SK-N-SH (cell line): ENCODE measurements around the gene NEK2. TPM values are rescaled to one million over a fixed set of nuclear protein-coding genes. Genes with fewer than 3 reads are reported as not detected.

Experiments
- CTCF ChIA-PET: fragments of 300-600, 350-600 bp; formaldehyde crosslinking; extraction: SDS; loops from one replicate; lab custom pipeline; 2021; lab: Yijun Ruan, JAX
- POLR2A ChIA-PET: fragments of 350-600 bp; sonication (Branson Sonifier 250); formaldehyde crosslinking; extraction: SDS; loops from one replicate; lab custom pipeline; 2020; ENCODE audit warnings: antibody characterized with exemption, inconsistent platforms; lab: Yijun Ruan, JAX
- DNase-seq: peaks from one replicate; pipeline ENCODE4 v3.0.0; 2012
- H2AFZ ChIP-seq: fragments of 200-600 bp; sonication (generic); 2 replicates; pipeline ENCODE4 v1.8.1; 2016; ENCODE audit warnings: antibody characterized with exemption, mild to moderate bottlenecking, low read depth
- H3F3A ChIP-seq: fragments of 200-600 bp; sonication (generic); replicated peaks from 2 replicates; pipeline ENCODE3; 2016; ENCODE audit warnings: antibody characterized with exemption, mild to moderate bottlenecking; ENCODE audit not compliant: insufficient read depth
- H3K27ac ChIP-seq, 2 experiments: fragments of 200-500 bp in 1 of 2; fragments of 200-600 bp in 1 of 2; sonication (Bioruptor generic) in 1 of 2; sonication (generic), shearing (Covaris generic) in 1 of 2; 2 replicates each; pipeline versions ENCODE4 v1.5.1 to v1.6.1; 2014 to 2016; ENCODE audit warnings: low read depth in 2 of 2, inconsistent platforms in 1 of 2, low read length in 1 of 2, mild to moderate bottlenecking in 1 of 2, mixed read lengths in 1 of 2
- H3K27me3 ChIP-seq: fragments of 200-600 bp; sonication (generic), shearing (Covaris generic); 2 replicates; pipeline ENCODE4 v1.6.1; 2016; ENCODE audit warnings: mixed run types; ENCODE audit not compliant: insufficient read depth
- H3K36me3 ChIP-seq, 2 experiments: fragments of 200-500 bp in 1 of 2; fragments of 200-600 bp in 1 of 2; sonication (Bioruptor generic) in 1 of 2; sonication (generic) in 1 of 2; replicated peaks in 1 of 2; 2 replicates each; pipeline versions ENCODE3 to v1.5.1; 2014 to 2016; ENCODE audit warnings: low read length in 1 of 2, mild to moderate bottlenecking in 1 of 2; ENCODE audit not compliant: insufficient read depth in 2 of 2, control insufficient read depth in 1 of 2
- H3K4me1 ChIP-seq, 2 experiments: fragments of 200-500 bp in 1 of 2; fragments of 200-600 bp in 1 of 2; sonication (Bioruptor generic) in 1 of 2; sonication (generic), shearing (Covaris generic) in 1 of 2; 2 replicates each; pipeline versions ENCODE4 v1.5.1 to v1.6.1; 2014 to 2016; ENCODE audit warnings: low read depth in 1 of 2, low read length in 1 of 2, mixed run types in 1 of 2; ENCODE audit not compliant: insufficient read depth in 2 of 2, control insufficient read depth in 1 of 2
- H3K4me2 ChIP-seq: fragments of 200-600 bp; sonication (generic), shearing (Covaris generic); 2 replicates; pipeline ENCODE4 v1.6.1; 2017; ENCODE audit warnings: mixed run types
- H3K4me3 ChIP-seq, 2 experiments: fragments of 200-500 bp in 1 of 2; fragments of 200-600 bp in 1 of 2; sonication (Bioruptor generic) in 1 of 2; sonication (generic), shearing (Covaris generic) in 1 of 2; 2 replicates each; pipeline versions ENCODE4 v1.5.1 to v1.8.1; 2014 to 2016; ENCODE audit warnings: low read depth in 2 of 2, inconsistent platforms in 1 of 2, low read length in 1 of 2, mild to moderate bottlenecking in 1 of 2, mixed read lengths in 1 of 2, moderate library complexity in 1 of 2
- H3K79me2 ChIP-seq: fragments of 200-600 bp; sonication (generic); 2 replicates; pipeline ENCODE4 v1.8.1; 2017; ENCODE audit warnings: mild to moderate bottlenecking; ENCODE audit not compliant: insufficient read depth
- H3K9ac ChIP-seq: fragments of 200-600 bp; sonication (generic); 2 replicates; pipeline ENCODE4 v1.6.1; 2017; ENCODE audit warnings: mixed run types
- H3K9me2 ChIP-seq: fragments of 200-600 bp; sonication (generic); 2 replicates; pipeline ENCODE4 v1.6.1; 2017; ENCODE audit warnings: mixed run types
- H3K9me3 ChIP-seq: fragments of 200-600 bp; sonication (generic); 2 replicates; pipeline ENCODE4 v1.6.1; 2017; ENCODE audit warnings: mixed run types, mild to moderate bottlenecking, moderate library complexity
- H4K20me1 ChIP-seq: fragments of 200-600 bp; sonication (generic); 2 replicates; pipeline ENCODE4 v1.6.1; 2017; ENCODE audit warnings: mild to moderate bottlenecking, mixed run types; ENCODE audit not compliant: insufficient read depth
- CHD2 ChIP-seq: fragments of 150-350 bp; IDR thresholded peaks from 2 replicates; pipeline ENCODE4 v1.6.1; 2018; ENCODE audit warnings: low read length; ENCODE audit not compliant: partially characterized antibody
- ELF1 ChIP-seq: IDR thresholded peaks from 2 replicates; pipeline ENCODE4 v1.4.0; 2012
- EP300 ChIP-seq, 2 experiments: IDR thresholded peaks; 2 replicates each; pipeline versions ENCODE4 v1.4.0 to v1.6.1; 2012; ENCODE audit warnings: borderline replicate concordance in 1 of 2, low read depth in 1 of 2, low read length in 1 of 2
- EZH2phosphoT487 ChIP-seq: fragments of 200-600 bp; sonication (generic); IDR thresholded peaks from 2 replicates; pipeline ENCODE4 v1.6.1; 2017; ENCODE audit warnings: low read depth, mixed run types, mild to moderate bottlenecking, antibody characterized with exemption, moderate library complexity, borderline replicate concordance
- FOSL2 ChIP-seq: IDR thresholded peaks from 2 replicates; pipeline ENCODE4 v1.4.0; 2012; ENCODE audit warnings: low read depth, mild to moderate bottlenecking, moderate library complexity, borderline replicate concordance
- GABPA ChIP-seq: IDR thresholded peaks from 2 replicates; pipeline ENCODE4 v1.4.0; 2012; ENCODE audit warnings: low read depth, mild to moderate bottlenecking
- GATA2 ChIP-seq: sonication (generic); formaldehyde crosslinking; IDR thresholded peaks from 2 replicates; pipeline ENCODE4 v1.5.0; 2020; ENCODE audit warnings: mild to moderate bottlenecking, missing genetic modification reagents
- JUND ChIP-seq: IDR thresholded peaks from 2 replicates; pipeline ENCODE4 v1.4.0; 2012
- MAX ChIP-seq: IDR thresholded peaks from 2 replicates; pipeline ENCODE4 v1.4.0; 2012; ENCODE audit warnings: low read depth
- RCOR1 ChIP-seq: fragments of 150-350 bp; IDR thresholded peaks from 2 replicates; pipeline ENCODE4 v1.6.1; 2017; ENCODE audit warnings: antibody characterized with exemption, low read length
- RFX5 ChIP-seq: IDR thresholded peaks from 2 replicates; pipeline ENCODE4 v1.6.1; 2012; ENCODE audit warnings: mild to moderate bottlenecking, improper control_type of control experiment, low read length
- SIN3A ChIP-seq: IDR thresholded peaks from 2 replicates; pipeline ENCODE4 v1.6.1; 2012; ENCODE audit warnings: low read depth, mild to moderate bottlenecking, low read length, moderate library complexity, borderline replicate concordance
- SMC3 ChIP-seq: IDR thresholded peaks from 2 replicates; pipeline ENCODE4 v1.6.1; 2012; ENCODE audit warnings: low read depth, low read length, improper control_type of control experiment
- TAF1 ChIP-seq: IDR thresholded peaks from 2 replicates; pipeline ENCODE4 v1.6.1; 2012; ENCODE audit warnings: low read depth, mild to moderate bottlenecking, low read length, moderate library complexity, borderline replicate concordance
- TCF12 ChIP-seq: IDR thresholded peaks from 2 replicates; pipeline ENCODE4 v1.4.0; 2012
- TEAD4 ChIP-seq: IDR thresholded peaks from 2 replicates; pipeline ENCODE4 v1.4.0; 2012; ENCODE audit warnings: mild to moderate bottlenecking, borderline replicate concordance; ENCODE audit not compliant: insufficient read depth
- ZBTB33 ChIP-seq: IDR thresholded peaks from 2 replicates; pipeline ENCODE4 v1.4.0; 2012; ENCODE audit warnings: low read depth, borderline replicate concordance
- WGBS: methylation state at CpG from one replicate; pipeline ENCODE4 v1.1.6; 2017; ENCODE audit warnings: low lambda C conversion rate; 5-methylcytosine and 5-hydroxymethylcytosine counted together
- polyA plus RNA-seq, 3 experiments: library from polyadenylated mRNA; depleted of rRNA; stranded (reverse); fragments of >200 nt; gene quantifications; 2 replicates each; pipeline ENCODE4 v1.2.3, GENCODE V29; 2012
- TF ChIP-seq, protein P1 (sequence below): IDR thresholded peaks from 2 replicates; pipeline ENCODE4 v1.6.1; 2012; ENCODE audit warnings: mild to moderate bottlenecking, low read depth, low read length, moderate library complexity
- TF ChIP-seq, protein P2 (sequence below): IDR thresholded peaks from 2 replicates; pipeline ENCODE4; 2012

The NEK2 gene
- polyA plus RNA-seq, 1 of the 3 experiments (the other 2 are of a cell fraction), result 9.4 TPM

DNA sequence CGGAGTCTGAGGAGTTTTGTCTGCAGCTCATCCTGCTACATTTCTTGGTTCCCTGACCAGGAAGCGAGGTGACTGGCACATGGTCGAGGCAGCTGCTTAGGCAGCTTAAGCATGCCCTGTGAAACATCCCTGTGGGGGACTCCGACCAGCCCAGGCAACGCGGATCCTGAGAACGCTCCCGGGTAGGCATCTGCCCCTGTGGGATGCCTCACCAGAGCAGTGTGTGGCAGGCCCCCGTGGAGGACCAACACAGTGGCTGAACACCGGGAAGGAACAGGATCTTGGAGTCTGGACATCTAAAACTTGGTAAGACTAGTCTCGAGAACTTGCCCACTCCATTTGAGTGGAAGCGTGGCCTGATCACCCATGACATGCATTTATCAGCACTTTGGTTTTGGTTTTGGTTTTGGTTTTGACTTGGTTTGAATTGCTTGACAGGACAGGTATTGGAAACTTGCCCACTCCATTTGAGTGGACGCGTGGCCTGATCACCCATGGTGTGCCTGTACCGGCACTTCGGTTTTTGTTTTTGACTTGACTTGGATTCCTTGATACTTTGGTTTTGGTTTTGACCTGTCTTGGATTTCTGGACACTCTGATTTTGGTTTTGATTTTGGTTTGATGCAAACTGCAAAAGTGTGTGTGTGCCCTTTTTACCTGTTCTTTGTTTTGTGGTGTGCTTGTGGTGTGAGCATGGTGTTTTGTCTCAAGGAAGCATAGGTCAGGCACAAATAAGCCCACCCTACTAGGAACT is 12.2 kb upstream of the NEK2 start:
- H3K4me3 ChIP-seq, result no peak overlapping the region
- no peak for DNase-seq
- H2AFZ ChIP-seq, result no peak overlapping the region
- H3K9me2 ChIP-seq, result no peaks in the 10 kb centered on the region
- ChIA-PET CTCF (no interaction called here), POLR2A (no interaction called here)
- H3K27ac ChIP-seq, result no peak overlapping the region
- no peaks in the 10 kb centered on the region for H3K27me3 ChIP-seq
- no peaks in the 10 kb centered on the region for H3K9me3 ChIP-seq
- H4K20me1 ChIP-seq, result no peaks in the 10 kb centered on the region
- no peak overlapping the region for H3K9ac ChIP-seq
- H3F3A ChIP-seq, result no peaks in the 10 kb centered on the region
- H3K79me2 ChIP-seq, result no peaks in the 10 kb centered on the region
- no peaks in the 10 kb centered on the region for H3K36me3 ChIP-seq
- no peak overlapping the region for H3K4me2 ChIP-seq
- no peaks in the 10 kb centered on the region for H3K4me1 ChIP-seq
- 92% methylated on average over 11 of the region's 16 CpGs for WGBS
- TF ChIP-seq FOSL2, result no peak
- TF ChIP-seq RFX5, result no peak
- no peak for TF ChIP-seq GABPA
- TF ChIP-seq SMC3, result no peak
- TF ChIP-seq, protein P1, sequence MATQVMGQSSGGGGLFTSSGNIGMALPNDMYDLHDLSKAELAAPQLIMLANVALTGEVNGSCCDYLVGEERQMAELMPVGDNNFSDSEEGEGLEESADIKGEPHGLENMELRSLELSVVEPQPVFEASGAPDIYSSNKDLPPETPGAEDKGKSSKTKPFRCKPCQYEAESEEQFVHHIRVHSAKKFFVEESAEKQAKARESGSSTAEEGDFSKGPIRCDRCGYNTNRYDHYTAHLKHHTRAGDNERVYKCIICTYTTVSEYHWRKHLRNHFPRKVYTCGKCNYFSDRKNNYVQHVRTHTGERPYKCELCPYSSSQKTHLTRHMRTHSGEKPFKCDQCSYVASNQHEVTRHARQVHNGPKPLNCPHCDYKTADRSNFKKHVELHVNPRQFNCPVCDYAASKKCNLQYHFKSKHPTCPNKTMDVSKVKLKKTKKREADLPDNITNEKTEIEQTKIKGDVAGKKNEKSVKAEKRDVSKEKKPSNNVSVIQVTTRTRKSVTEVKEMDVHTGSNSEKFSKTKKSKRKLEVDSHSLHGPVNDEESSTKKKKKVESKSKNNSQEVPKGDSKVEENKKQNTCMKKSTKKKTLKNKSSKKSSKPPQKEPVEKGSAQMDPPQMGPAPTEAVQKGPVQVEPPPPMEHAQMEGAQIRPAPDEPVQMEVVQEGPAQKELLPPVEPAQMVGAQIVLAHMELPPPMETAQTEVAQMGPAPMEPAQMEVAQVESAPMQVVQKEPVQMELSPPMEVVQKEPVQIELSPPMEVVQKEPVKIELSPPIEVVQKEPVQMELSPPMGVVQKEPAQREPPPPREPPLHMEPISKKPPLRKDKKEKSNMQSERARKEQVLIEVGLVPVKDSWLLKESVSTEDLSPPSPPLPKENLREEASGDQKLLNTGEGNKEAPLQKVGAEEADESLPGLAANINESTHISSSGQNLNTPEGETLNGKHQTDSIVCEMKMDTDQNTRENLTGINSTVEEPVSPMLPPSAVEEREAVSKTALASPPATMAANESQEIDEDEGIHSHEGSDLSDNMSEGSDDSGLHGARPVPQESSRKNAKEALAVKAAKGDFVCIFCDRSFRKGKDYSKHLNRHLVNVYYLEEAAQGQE, result no peak
- TF ChIP-seq TEAD4, result no peak
- TF ChIP-seq TAF1, result no peak

DNA sequence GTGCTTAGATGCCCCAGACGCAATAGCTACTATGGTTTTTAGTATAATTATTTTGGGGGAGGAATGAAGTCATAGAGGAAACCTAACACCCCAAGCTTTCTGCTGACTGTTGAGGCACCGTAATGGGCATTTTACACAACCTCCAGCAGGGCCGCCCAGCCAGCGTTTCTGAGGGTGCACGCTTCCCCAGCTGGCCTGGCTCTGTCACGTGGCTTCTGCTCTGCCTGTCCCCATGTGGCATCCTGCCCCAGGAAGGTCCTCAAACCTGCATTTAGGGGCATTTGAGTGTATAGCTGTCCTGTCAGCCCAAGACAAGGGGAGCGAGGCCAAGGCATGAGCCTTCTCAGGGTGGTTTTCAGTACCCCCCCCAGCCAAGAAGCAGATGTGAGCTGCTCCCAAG is 10.4 kb upstream of the NEK2 start:
- POLR2A ChIA-PET, result no interaction called here
- no peaks in the 10 kb centered on the region for H3K9me3 ChIP-seq
- DNase-seq, result no peak
- H2AFZ ChIP-seq, result no peak overlapping the region
- no peaks in the 10 kb centered on the region for H4K20me1 ChIP-seq
- no peaks in the 10 kb centered on the region for H3K9me2 ChIP-seq
- H3K27me3 ChIP-seq, result no peaks in the 10 kb centered on the region
- no peaks in the 10 kb centered on the region for H3K36me3 ChIP-seq
- CTCF ChIA-PET, result interaction anchor here (0.5 to 7.4 kb wide), 7 partner anchors 13 to 770 kb away, joined by 3 to 85 read pairs (median 5); partner anchors contain the start of genes DTL and INTS7
- H3K27ac ChIP-seq, result no peak overlapping the region
- H3K4me1 ChIP-seq, result peaks cover 0 to 2% of the 10 kb centered on the region in 2 experiments; a peak in 2 of 4 replicates
- H3K4me3 ChIP-seq, result no peak overlapping the region
- 87% methylated on average over 4 of the region's 7 CpGs for WGBS
- no peaks in the 10 kb centered on the region for H3K79me2 ChIP-seq
- no peak overlapping the region for H3K9ac ChIP-seq
- H3K4me2 ChIP-seq, result no peak overlapping the region
- H3F3A ChIP-seq, result no peaks in the 10 kb centered on the region
- TF ChIP-seq ELF1 (no peak), EP300 (IDR thresholded peaks at IDR 0.05; ENCODE audit: borderline replicate concordance in 1 of 2, low read depth in 1 of 2, low read length in 1 of 2) (no peak), TEAD4 (no peak), FOSL2 (no peak), TCF12 (no peak), GABPA (no peak), GATA2 (no peak), MAX (no peak), TAF1 (no peak), EZH2phosphoT487 (no peak), SIN3A (no peak), JUND (no peak), CHD2 (no peak), RCOR1 (no peak), ZBTB33 (no peak)
- TF ChIP-seq, protein P2, sequence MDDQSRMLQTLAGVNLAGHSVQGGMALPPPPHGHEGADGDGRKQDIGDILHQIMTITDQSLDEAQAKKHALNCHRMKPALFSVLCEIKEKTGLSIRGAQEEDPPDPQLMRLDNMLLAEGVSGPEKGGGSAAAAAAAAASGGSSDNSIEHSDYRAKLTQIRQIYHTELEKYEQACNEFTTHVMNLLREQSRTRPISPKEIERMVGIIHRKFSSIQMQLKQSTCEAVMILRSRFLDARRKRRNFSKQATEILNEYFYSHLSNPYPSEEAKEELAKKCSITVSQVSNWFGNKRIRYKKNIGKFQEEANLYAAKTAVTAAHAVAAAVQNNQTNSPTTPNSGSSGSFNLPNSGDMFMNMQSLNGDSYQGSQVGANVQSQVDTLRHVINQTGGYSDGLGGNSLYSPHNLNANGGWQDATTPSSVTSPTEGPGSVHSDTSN, result no peak
